Naive thymus-derived CD4-positive, alpha-beta T cell (primary cell): Measurements from ENCODE around the gene TSPAN32. TPM values are rescaled to one million over a fixed set of nuclear protein-coding genes. Genes with fewer than 3 reads are reported as not detected.
"Not testable (repeated sequence)": the region's sequence is repeated elsewhere in the genome, so short reads cannot be mapped to it uniquely, and the experiment has no call there.

Experiments
- ATAC-seq: fragments of 150-1000 bp; cut with Tn5 transposase; 2 replicates; pipeline ENCODE4 v1.10.0; 2021; ENCODE audit warnings: mild to moderate bottlenecking, moderate library complexity
- CTCF ChIA-PET: fragments of 350-600 bp; sonication (Branson Sonifier 250); formaldehyde crosslinking; loops from one replicate; lab custom pipeline; 2021; ENCODE audit warnings: antibody characterized with exemption; lab: Charles Lee
- POLR2A ChIA-PET: fragments of 350-600 bp; sonication (Branson Sonifier 250); formaldehyde crosslinking; loops from one replicate; lab custom pipeline; 2021; ENCODE audit warnings: antibody characterized with exemption, inconsistent platforms; lab: Charles Lee
- DNase-seq, 9 donors: peaks; one replicate each; pipeline versions ENCODE4 v3.0.0 to v3.0.0-alpha.2; 2020 to 2022; ENCODE audit warnings: mixed read lengths in 1 of 9
- H3K27ac ChIP-seq: one replicate; pipeline ENCODE4 v1.7.0; 2013; ENCODE audit warnings: mild to moderate bottlenecking, low read depth, low read length, moderate library complexity
- H3K27me3 ChIP-seq, 2 donors: one replicate each; pipeline ENCODE4 v1.7.0; 2013; ENCODE audit warnings: low read length in 2 of 2, mild to moderate bottlenecking in 2 of 2, moderate library complexity in 2 of 2; ENCODE audit not compliant: control insufficient read depth in 2 of 2, insufficient read depth in 2 of 2
- H3K36me3 ChIP-seq, 3 experiments: 1 replicate in 2 of 3; 2 replicates in 1 of 3; pipeline ENCODE4 v1.7.0; 2013; ENCODE audit warnings: low read length in 3 of 3, mild to moderate bottlenecking in 3 of 3, moderate library complexity in 1 of 3; ENCODE audit not compliant: insufficient read depth in 3 of 3, control insufficient read depth in 2 of 3
- H3K4me1 ChIP-seq, 2 donors: one replicate each; pipeline ENCODE4 v1.7.0; 2013; ENCODE audit warnings: low read length in 2 of 2, mild to moderate bottlenecking in 2 of 2, moderate library complexity in 1 of 2; ENCODE audit not compliant: control insufficient read depth in 2 of 2, insufficient read depth in 2 of 2
- H3K4me3 ChIP-seq: 2 replicates; pipeline ENCODE4 v1.7.0; 2013; ENCODE audit warnings: mild to moderate bottlenecking, low read length
- H3K9me3 ChIP-seq, 3 experiments: 1 replicate in 2 of 3; 2 replicates in 1 of 3; pipeline ENCODE4 v1.7.0; 2013; ENCODE audit warnings: low read length in 3 of 3; ENCODE audit not compliant: control insufficient read depth in 2 of 3
- H3K27ac Mint-ChIP-seq, 9 donors: one replicate each; pipeline ENCODE4 v1.8.0; 2020 to 2022; ENCODE audit warnings: mixed read lengths in 9 of 9, mild to moderate bottlenecking in 8 of 9, moderate library complexity in 5 of 9, inconsistent platforms in 2 of 9
- H3K27me3 Mint-ChIP-seq, 5 donors: one replicate each; pipeline ENCODE4 v1.8.0; 2021 to 2022; ENCODE audit warnings: mixed read lengths in 5 of 5, mild to moderate bottlenecking in 1 of 5
- H3K36me3 Mint-ChIP-seq, 5 donors: one replicate each; pipeline ENCODE4 v1.8.0; 2020 to 2022; ENCODE audit warnings: mixed read lengths in 5 of 5, mild to moderate bottlenecking in 3 of 5, inconsistent platforms in 1 of 5
- H3K4me1 Mint-ChIP-seq, 7 donors: one replicate each; pipeline ENCODE4 v1.8.0; 2020 to 2022; ENCODE audit warnings: mixed read lengths in 7 of 7, mild to moderate bottlenecking in 3 of 7, inconsistent platforms in 1 of 7
- H3K4me3 Mint-ChIP-seq, 10 donors: one replicate each; pipeline ENCODE4 v1.8.0; 2020 to 2022; ENCODE audit warnings: mild to moderate bottlenecking in 10 of 10, mixed read lengths in 10 of 10, moderate library complexity in 6 of 10, inconsistent platforms in 2 of 10
- H3K9me3 Mint-ChIP-seq, 11 donors: one replicate each; pipeline ENCODE4 v1.8.0; 2020 to 2022; ENCODE audit warnings: mixed read lengths in 11 of 11, mild to moderate bottlenecking in 4 of 11, inconsistent platforms in 1 of 11, moderate library complexity in 1 of 11
- intact Hi-C, 2 donors: fragments of 100-400 bp; cut with micrococcal nuclease; formaldehyde crosslinking; loops; one replicate each; pipeline ENCODE4 v1.15.1; 2023
- polyA plus RNA-seq, 2 donors: library from polyadenylated mRNA; unstranded; fragments of 300-500 nt; fragmentation: Illumina TruSeq; gene quantifications; one replicate each; pipeline ENCODE4 v1.2.3, GENCODE V29; 2021
- total RNA-seq, 6 experiments: library from RNA in 5 of 6; stranded (reverse) in 5 of 6; gene quantifications; 1 replicate in 5 of 6; 2 replicates in 1 of 6; pipeline ENCODE4 v1.2.3 and lab custom pipeline; 2021 to 2026

The TSPAN32 gene
- total and polyA plus RNA-seq, 7 experiments from 2014 or later = 15.7 to 116 (median 63.9) TPM

GRCh38 chr11:2360081-2360642 is 58.3 kb downstream of the TSPAN32 start:
- Mint-ChIP-seq H3K4me1 (no peaks in the 10 kb centered on the region), H3K4me3 (no peak overlapping the region), H3K27me3 (no peaks in the 10 kb centered on the region), H3K36me3 (no peaks in the 10 kb centered on the region), H3K9me3 (no peaks in the 10 kb centered on the region), H3K27ac (no peak overlapping the region)
- CTCF ChIA-PET = no interaction called here
- intact Hi-C loops = no loop called here
- ATAC-seq (no peak), DNase-seq (no peak)
- H3K36me3 ChIP-seq = no peaks in the 10 kb centered on the region
- no peaks in the 10 kb centered on the region for H3K27me3 ChIP-seq
- no peak overlapping the region for H3K4me3 ChIP-seq
- no peaks in the 10 kb centered on the region for H3K4me1 ChIP-seq
- no peaks in the 10 kb centered on the region for H3K9me3 ChIP-seq
- POLR2A ChIA-PET = no interaction called here
- no peak overlapping the region for H3K27ac ChIP-seq

DNA sequence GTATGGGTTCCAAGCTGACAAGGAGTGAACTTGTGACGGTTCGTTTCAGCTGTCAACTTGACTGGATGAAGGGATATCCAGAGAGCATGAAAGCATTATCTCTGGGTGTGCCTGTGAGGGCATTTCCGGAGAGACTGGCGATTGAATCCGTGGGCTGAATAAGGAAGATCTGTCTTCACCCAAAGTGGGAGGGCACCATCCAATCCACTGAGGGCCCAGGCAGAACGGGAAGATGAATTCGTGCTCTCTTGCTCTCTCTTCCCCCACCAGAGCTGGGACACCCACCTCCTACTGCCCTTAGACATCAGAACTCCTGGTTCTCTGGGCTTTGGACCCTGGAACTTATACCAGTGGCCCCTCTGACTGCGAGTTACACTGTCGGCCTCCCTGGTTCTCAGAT is 59.8 kb downstream of the TSPAN32 start:
- H3K27me3 ChIP-seq = no peaks in the 10 kb centered on the region
- no peak overlapping the region for H3K27ac ChIP-seq
- H3K4me1 Mint-ChIP-seq = no peaks in the 10 kb centered on the region
- no peak overlapping the region for H3K4me3 Mint-ChIP-seq
- ChIA-PET POLR2A (no interaction called here), CTCF (no interaction called here)
- no peaks in the 10 kb centered on the region for H3K36me3 ChIP-seq
- no peak for DNase-seq
- H3K4me3 ChIP-seq = no peak overlapping the region
- no peaks in the 10 kb centered on the region for H3K9me3 ChIP-seq
- H3K4me1 ChIP-seq = no peaks in the 10 kb centered on the region
- intact Hi-C loops = no loop called here
- no peaks in the 10 kb centered on the region for H3K9me3 Mint-ChIP-seq
- H3K27me3 Mint-ChIP-seq = no peaks in the 10 kb centered on the region
- ATAC-seq = no peak
- no peak overlapping the region for H3K27ac Mint-ChIP-seq
- no peaks in the 10 kb centered on the region for H3K36me3 Mint-ChIP-seq

DNA sequence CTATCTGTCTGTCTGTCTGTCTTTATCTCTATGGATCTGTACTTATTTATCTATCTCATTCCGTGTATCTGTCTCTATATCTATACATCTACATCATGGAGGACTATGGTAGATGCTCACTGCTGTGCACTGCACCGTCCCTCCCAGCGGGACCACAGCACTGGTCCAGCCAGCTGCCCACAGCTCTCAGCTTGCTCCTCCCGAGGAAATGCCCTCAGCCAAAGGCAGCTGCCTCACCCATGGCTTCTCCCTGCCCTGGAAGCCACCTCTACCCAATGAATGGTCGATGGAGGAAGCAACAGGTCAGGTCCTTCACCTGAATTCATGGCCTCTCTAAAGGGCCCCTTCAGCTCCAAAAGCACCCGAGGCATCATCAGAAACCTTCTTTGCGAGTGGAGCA is 60.6 kb downstream of the TSPAN32 start:
- Mint-ChIP-seq H3K4me3 (no peak overlapping the region), H3K4me1 (peaks cover 0 to under 1% (median 0%) of the 10 kb centered on the region in 7 donors), H3K27ac (no peak overlapping the region), H3K27me3 (no peaks in the 10 kb centered on the region), H3K36me3 (no peaks in the 10 kb centered on the region), H3K9me3 (no peaks in the 10 kb centered on the region)
- no peak overlapping the region for H3K4me3 ChIP-seq
- no peak overlapping the region for H3K27ac ChIP-seq
- ATAC-seq (no peak), DNase-seq (no peak)
- ChIA-PET POLR2A (no interaction called here), CTCF (no interaction called here)
- no peaks in the 10 kb centered on the region for H3K36me3 ChIP-seq
- H3K9me3 ChIP-seq = no peaks in the 10 kb centered on the region
- intact Hi-C loops = no loop called here
- no peaks in the 10 kb centered on the region for H3K4me1 ChIP-seq
- no peaks in the 10 kb centered on the region for H3K27me3 ChIP-seq

GRCh38 chr11:2363130-2363529 is 61.3 kb downstream of the TSPAN32 start:
- POLR2A ChIA-PET = no interaction called here
- no peaks in the 10 kb centered on the region for H3K4me1 ChIP-seq
- H3K27ac Mint-ChIP-seq = no peak overlapping the region
- H3K4me1 Mint-ChIP-seq = peaks cover 0 to 2% (median 0%) of the 10 kb centered on the region in 7 donors
- CTCF ChIA-PET = no interaction called here
- DNase-seq (no peak), ATAC-seq (no peak)
- no peaks in the 10 kb centered on the region for H3K27me3 Mint-ChIP-seq
- no peaks in the 10 kb centered on the region for H3K27me3 ChIP-seq
- H3K9me3 ChIP-seq = no peaks in the 10 kb centered on the region
- no peak overlapping the region for H3K27ac ChIP-seq
- no peaks in the 10 kb centered on the region for H3K36me3 Mint-ChIP-seq
- H3K36me3 ChIP-seq = no peaks in the 10 kb centered on the region
- no peaks in the 10 kb centered on the region for H3K9me3 Mint-ChIP-seq
- intact Hi-C loops = no loop called here
- no peak overlapping the region for H3K4me3 Mint-ChIP-seq
- no peak overlapping the region for H3K4me3 ChIP-seq

DNA sequence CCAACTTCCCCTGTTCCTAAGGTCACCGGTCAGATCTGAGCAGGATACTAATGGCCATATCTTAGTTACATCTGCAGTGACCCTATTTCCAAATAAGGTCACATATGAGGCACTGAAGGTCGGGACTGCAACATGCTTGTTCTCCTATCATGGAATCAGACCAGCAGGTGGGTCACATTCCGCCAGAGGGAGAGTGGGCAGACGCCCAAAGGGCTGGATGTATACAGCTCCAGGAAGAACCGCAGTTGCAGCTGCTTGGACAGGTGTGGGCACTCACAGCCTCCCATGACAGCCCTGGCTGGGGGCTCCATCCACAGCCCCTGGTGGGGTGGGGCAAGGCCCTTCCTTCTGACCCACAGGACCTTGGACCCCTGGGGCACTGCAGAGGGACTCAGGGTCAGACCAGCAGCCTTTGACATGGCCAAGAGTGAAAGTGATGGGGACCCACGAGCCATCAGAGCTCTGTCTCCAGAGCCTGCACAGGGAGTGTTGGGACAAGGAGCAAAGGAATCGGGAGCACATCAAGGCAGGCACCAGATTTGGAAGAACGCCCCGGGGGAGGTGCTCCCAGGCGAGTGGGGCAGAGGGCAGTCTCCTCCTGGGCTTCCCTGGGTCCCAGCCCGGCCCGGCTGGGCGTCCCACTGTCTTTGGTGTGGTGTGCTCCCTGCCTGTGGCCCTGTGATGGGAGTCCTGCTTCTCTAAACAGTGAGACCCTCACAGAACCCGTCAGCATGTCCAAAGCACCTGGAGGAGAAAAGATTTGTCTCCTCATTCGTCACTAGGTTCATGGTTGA is 62.0 kb downstream of the TSPAN32 start:
- Mint-ChIP-seq H3K4me1 (peaks cover 0 to 2% (median 0%) of the 10 kb centered on the region in 7 donors), H3K27me3 (no peaks in the 10 kb centered on the region), H3K36me3 (no peaks in the 10 kb centered on the region), H3K4me3 (no peak overlapping the region), H3K27ac (no peak overlapping the region), H3K9me3 (no peaks in the 10 kb centered on the region)
- CTCF ChIA-PET = interaction anchor here (0.8 kb wide), 1 partner anchor 56 kb away, joined by 10 read pairs; no protein-coding TSS in a partner anchor
- intact Hi-C loops = no loop called here
- no peaks in the 10 kb centered on the region for H3K4me1 ChIP-seq
- no peak overlapping the region for H3K4me3 ChIP-seq
- no peak for ATAC-seq
- no peaks in the 10 kb centered on the region for H3K36me3 ChIP-seq
- POLR2A ChIA-PET = no interaction called here
- H3K27me3 ChIP-seq = no peaks in the 10 kb centered on the region
- H3K9me3 ChIP-seq = no peaks in the 10 kb centered on the region
- DNase-seq = no peak
- H3K27ac ChIP-seq = no peak overlapping the region

DNA sequence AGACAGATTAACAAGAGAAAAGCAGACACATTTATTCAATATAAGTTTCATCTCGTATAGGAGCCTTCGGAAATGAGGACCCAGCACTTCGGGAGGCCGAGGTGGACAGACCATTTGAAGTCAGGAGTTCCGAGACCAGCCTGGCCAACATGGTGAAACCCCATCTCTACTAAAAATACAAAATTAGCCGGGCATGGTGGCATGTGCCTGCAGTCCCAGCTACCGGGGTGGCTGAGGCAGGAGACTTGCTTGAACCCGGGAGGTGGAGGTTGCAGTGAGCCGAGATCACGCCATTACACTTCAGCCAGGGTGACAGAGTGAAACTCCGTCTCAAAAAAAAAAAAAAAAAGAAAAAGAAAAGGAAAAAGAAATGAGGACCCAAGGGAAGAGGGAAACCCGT is 62.6 kb downstream of the TSPAN32 start:
- POLR2A ChIA-PET, DNase-seq, H3K4me1 ChIP-seq, H3K4me3 ChIP-seq, H3K27ac Mint-ChIP-seq, H3K27me3 ChIP-seq, H3K36me3 Mint-ChIP-seq, ATAC-seq, H3K27me3 Mint-ChIP-seq, intact Hi-C loops, H3K27ac ChIP-seq, H3K9me3 Mint-ChIP-seq, H3K36me3 ChIP-seq, H3K9me3 ChIP-seq, H3K4me1 Mint-ChIP-seq, H3K4me3 Mint-ChIP-seq: not testable (repeated sequence)
- CTCF ChIA-PET = interaction anchor here (0.8 kb wide), 1 partner anchor 56 kb away, joined by 10 read pairs; no protein-coding TSS in a partner anchor
